LNCaP clone FGC (cell line): ENCODE measurements around the gene OBSL1.

Experiments used
- DNase-seq: peaks from one replicate; pipeline ENCODE4 v3.0.0-alpha.2; 2011; ENCODE audit warnings: low read depth
- H3K4me3 ChIP-seq: 2 replicates; pipeline ENCODE4 v1.5.1; 2011; ENCODE audit warnings: mild to moderate bottlenecking, low read depth, low read length, control low read depth
- TF ChIP-seq, protein P1 (sequence below): IDR thresholded peaks from 2 replicates; pipeline ENCODE4 v1.5.1; 2012; ENCODE audit warnings: mild to moderate bottlenecking; ENCODE audit not compliant: control insufficient read depth, insufficient read depth; ENCODE audit errors: extremely low read depth

OBSL1 gene

DNA sequence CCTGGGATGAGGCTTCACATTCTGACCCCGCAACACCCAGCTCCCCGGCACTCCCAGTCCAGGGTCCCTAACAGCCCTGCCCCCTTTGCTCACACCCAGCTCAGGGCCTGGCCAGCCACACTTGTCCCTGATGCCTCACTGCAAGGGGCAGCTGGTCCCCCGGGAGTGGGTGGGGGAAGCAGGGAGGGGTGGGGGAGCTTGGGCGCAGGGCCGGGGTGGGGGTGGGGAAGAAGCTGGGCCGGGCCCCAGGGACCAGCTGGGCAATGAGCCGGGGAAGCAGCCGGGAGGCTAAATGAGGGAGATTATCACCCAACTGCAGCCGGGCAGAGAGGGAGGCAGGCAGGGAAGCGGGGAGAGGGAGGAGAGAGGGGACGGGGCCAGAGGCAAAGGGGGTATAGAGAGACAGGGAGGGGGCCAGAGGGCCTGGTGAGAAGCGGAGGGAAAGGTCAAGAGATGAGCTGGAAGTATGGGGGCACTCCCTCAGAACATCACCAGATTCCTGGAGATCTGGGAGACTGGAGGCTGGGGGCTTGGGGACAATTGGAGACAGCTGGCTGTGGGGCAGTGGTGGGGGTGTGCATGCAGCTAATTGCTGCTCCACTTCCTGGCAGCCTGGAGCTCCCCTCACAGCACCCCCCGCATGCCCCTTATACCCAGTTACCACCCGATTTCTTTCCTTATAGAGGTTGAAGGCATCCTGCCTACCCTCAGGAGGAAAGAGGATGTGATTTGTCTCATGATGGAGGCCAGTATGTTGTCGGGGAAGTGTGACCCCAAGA is 59.6 kb downstream of the OBSL1 start:
- no peak for DNase-seq
- TF ChIP-seq, protein P1, sequence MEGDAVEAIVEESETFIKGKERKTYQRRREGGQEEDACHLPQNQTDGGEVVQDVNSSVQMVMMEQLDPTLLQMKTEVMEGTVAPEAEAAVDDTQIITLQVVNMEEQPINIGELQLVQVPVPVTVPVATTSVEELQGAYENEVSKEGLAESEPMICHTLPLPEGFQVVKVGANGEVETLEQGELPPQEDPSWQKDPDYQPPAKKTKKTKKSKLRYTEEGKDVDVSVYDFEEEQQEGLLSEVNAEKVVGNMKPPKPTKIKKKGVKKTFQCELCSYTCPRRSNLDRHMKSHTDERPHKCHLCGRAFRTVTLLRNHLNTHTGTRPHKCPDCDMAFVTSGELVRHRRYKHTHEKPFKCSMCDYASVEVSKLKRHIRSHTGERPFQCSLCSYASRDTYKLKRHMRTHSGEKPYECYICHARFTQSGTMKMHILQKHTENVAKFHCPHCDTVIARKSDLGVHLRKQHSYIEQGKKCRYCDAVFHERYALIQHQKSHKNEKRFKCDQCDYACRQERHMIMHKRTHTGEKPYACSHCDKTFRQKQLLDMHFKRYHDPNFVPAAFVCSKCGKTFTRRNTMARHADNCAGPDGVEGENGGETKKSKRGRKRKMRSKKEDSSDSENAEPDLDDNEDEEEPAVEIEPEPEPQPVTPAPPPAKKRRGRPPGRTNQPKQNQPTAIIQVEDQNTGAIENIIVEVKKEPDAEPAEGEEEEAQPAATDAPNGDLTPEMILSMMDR, result no peak

DNA sequence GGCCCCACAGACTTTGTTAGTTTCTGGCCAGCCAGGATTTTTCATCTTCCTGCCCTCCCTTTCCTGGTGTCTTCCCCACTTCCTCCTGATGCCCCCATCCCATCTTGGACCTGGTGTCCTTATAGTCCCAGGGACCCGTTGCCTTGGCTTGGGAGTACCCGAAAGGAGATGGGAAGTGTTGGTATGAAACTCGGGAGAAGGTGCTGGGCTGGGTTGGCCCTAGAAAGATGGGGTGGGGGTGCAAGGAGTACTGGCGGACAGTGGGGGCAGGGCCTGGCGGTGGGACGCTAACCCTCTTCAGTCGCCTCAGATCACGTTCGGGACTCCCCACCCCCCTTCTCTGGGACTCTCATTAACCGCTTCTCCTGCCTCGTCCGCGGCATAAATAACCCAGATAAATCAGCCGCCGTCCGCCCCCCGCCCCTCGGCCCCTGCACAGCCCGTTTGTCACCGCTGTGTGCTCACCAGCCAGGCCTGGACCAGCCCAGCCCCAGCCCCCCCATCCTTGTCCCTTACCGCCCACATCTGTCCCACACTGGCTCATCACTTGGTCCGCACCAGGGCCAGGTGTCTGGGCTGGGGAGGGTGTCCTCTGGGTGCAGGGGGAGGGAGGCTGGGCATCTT is 60.7 kb downstream of the OBSL1 start:
- TF ChIP-seq, protein P1, result no peak
- H3K4me3 ChIP-seq, result no peak overlapping the region

More for the DNA sequence above, 59.6 kb downstream of the OBSL1 start:
- no peak overlapping the region for H3K4me3 ChIP-seq

DNA sequence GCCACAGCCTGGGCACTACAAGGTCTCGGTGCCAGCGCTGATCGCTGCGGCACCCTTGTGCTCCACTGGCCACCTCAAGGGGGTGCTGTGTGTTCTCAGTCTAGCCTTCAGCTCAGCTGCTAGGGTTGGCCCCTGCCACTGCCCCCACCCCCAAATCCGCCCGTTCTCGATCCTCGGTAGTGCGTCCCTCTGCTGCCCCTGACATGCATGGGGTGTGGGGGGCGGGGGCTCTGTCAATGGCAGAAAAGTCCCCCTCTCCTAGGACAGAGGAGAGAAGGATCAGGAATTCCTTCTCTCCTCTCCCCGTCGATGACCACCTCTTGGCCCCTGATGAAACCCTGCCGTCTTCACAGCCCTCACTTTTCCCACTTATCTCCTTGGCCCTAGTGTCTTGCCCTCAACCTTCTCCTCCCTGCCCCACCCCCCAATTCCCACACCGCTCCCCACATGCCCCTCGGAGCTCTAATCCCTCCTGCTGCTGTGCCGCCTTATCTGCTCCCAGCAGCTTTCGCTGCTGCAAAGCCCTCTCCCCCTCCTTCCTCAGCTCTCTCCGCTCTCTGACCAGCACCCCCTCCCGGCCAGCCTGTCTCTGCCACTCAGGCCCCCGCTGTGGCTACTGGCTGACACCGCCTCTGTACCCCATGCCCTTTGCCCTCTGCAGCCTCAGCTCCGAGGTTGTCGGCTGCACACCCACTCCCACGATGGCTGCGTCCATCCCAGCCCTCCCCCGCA is 61.4 kb downstream of the OBSL1 start:
- DNase-seq, result no peak
- TF ChIP-seq, protein P1, result peak; percentile 78
- no peak overlapping the region for H3K4me3 ChIP-seq

More for the DNA sequence above, 60.7 kb downstream of the OBSL1 start:
- no peak for DNase-seq

DNA sequence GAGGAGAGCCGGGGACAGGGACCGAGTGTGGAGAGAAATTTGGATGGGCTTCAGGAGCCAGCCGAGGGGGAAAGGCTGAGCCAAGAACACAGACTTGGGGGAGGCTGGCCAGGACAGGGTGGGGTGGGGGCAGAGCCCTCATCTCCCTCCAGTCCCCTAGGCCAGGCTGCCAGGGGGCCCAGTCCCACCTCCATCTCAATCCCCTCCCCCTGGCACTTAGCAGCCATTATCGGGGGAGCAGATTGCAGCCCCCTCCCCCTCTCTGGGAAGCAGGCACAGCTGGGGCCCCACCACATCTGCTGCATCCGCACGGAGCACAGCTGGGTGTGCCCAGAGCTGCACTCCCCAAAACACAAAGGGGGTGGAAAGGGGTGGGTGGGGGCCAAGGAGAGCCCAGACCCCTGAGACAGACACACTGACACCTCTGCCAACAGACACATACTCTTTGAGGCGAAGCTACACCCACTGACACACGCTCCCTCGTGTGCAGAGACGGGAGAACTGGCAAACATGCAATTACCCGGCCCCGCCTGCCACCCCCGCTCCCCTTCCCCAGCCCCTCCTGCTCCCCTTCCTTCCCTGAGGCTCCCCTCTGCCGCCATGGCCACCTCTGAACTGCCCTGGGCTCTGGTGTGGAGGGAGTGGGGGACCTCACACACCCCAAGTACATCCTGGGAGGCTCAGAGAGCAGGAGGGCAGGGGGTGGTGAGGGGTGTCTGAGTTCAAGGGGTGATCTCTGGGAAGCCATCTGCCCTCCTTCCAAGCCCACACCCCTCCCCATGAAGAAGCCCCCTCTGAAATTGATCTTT is 62.2 kb downstream of the OBSL1 start:
- no peak overlapping the region for H3K4me3 ChIP-seq
- DNase-seq, result no peak

DNA sequence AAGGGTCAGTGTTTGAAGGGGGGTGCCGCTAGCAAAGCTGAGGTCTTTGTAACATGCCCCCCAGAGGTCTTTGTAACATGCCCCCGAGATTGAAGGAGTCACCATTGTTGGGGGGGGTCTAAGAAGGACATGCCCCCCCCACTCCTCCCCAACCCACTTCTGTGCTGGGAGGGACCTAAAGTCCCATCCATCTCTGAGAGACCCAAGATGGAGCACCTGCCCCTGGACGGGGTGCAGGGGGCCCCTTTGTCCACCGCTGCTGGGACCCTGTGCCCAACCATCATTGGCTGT is 63.0 kb downstream of the OBSL1 start:
- no peak overlapping the region for H3K4me3 ChIP-seq
- TF ChIP-seq, protein P1, result no peak
- no peak for DNase-seq

More for the DNA sequence above, 62.2 kb downstream of the OBSL1 start:
- TF ChIP-seq, protein P1, result no peak

DNA sequence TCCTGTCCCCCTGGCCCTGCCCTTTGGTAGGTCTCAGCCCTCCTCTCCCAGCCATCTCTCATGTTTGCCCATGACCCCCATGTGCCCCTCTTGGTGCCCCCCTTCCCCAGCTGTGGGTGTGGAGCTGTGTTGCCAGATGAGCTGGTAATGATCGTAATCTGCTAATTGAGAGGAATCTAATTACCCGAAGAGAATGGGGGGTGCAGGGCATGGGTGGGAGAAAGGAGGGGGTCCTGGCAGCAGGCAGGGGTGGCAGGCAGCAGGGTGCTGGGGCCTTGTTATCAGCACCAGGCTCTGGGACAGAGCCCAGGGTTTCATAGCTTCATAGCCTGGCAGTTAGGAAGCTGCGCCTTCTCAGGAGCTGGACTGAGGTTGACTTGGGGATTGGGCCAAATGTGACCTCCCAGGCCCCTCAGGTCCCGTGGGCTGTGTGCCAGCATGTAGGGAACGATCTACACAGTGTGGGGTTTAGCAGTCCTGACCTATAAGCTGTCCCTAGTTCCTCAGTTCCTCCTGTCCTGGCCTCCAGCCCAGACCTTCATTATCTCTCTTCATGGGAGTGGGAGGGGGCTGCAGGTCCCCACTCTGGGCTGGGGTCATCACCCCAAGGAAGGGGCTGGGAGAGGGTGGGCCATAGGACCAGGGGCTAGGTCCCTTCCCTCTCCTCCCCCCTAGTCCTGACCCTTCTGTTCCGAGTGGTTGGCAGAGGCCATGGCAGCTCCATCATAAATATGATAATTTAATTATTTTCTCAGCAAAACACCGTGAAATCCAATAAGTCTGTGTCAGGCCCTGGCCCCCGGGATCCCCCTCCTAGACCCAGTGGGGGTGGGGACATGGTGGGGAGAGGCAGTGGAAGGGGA is 63.5 kb downstream of the OBSL1 start:
- H3K4me3 ChIP-seq, result no peak overlapping the region
- TF ChIP-seq, protein P1, result no peak
- DNase-seq, result no peak
